Stomach (tissue), 9 donors: ENCODE results near the gene NBDY. TPM values are rescaled to one million over a fixed set of nuclear protein-coding genes. Genes with fewer than 3 reads are reported as not detected.

Experiments used
- DNase-seq, 2 donors: peaks; one replicate each; pipeline versions ENCODE4 v3.0.0 to v3.0.0-alpha.2; 2013 to 2019
- H3K27ac ChIP-seq, 5 donors: fragments of 200-600 bp in 4 of 5; sonication (generic) in 4 of 5; one replicate each; pipeline ENCODE4 v1.5.1; 2013 to 2019; ENCODE audit warnings: mild to moderate bottlenecking in 1 of 5, moderate library complexity in 1 of 5
- H3K27me3 ChIP-seq, 3 donors: fragments of 200-600 bp; sonication (generic); one replicate each; pipeline ENCODE4 v1.5.1; 2017 to 2019; ENCODE audit warnings: mixed run types in 1 of 3
- H3K36me3 ChIP-seq, 4 donors: fragments of 200-600 bp; sonication (generic); 1 replicate in 3 of 4; 2 replicates in 1 of 4; pipeline ENCODE4 v1.5.1; 2016 to 2019
- H3K4me1 ChIP-seq, 4 donors: fragments of 200-600 bp; sonication (generic); one replicate each; pipeline ENCODE4 v1.5.1; 2016 to 2019
- H3K4me3 ChIP-seq, 4 donors: fragments of 200-600 bp; sonication (generic) in 3 of 4; one replicate each; pipeline ENCODE4 v1.5.1; 2016 to 2019; ENCODE audit warnings: mild to moderate bottlenecking in 1 of 4
- H3K9me3 ChIP-seq, 4 donors: fragments of 200-600 bp; sonication (generic); one replicate each; pipeline ENCODE4 v1.5.1; 2016 to 2019
- CTCF ChIP-seq, 7 experiments: fragments of 450-650 bp in 4 of 7; fragments of 200-600 bp in 3 of 7; sonication (generic) in 3 of 7; IDR thresholded peaks; one replicate each; pipeline ENCODE4 v1.5.1; 2016 to 2019; ENCODE audit warnings: antibody characterized with exemption in 7 of 7, control low read depth in 2 of 7, mild to moderate bottlenecking in 1 of 7
- EP300 ChIP-seq: sonication (generic); formaldehyde crosslinking; IDR thresholded peaks from one replicate; pipeline ENCODE4 v1.6.1; 2017; ENCODE audit warnings: antibody characterized with exemption
- POLR2A ChIP-seq, 4 donors: fragments of 450-650 bp; IDR thresholded peaks; one replicate each; pipeline ENCODE4 v1.6.1; 2016; ENCODE audit warnings: antibody characterized with exemption in 4 of 4, control low read depth in 2 of 4, mild to moderate bottlenecking in 1 of 4, moderate library complexity in 1 of 4
- POLR2AphosphoS5 ChIP-seq, 3 donors: sonication (generic); formaldehyde crosslinking; IDR thresholded peaks; one replicate each; pipeline ENCODE4 v1.6.1; 2016; ENCODE audit warnings: antibody characterized with exemption in 3 of 3
- WGBS, 5 donors: extraction: QIAGEN DNeasy Blood & Tissue Kit in 3 of 5; methylation state at CpG; one replicate each; pipeline versions ENCODE4 v1.1.5 to v1.1.7; 2013 to 2018; 5-methylcytosine and 5-hydroxymethylcytosine counted together
- intact Hi-C: fragments of 100-400 bp; cut with DNase I; formaldehyde crosslinking; loops from one replicate; pipeline ENCODE4 v1.15.1; 2023; ENCODE audit warnings: low total_unique reads
- polyA plus RNA-seq, 3 donors: library from polyadenylated mRNA; stranded (reverse); fragments of 200-250 nt; gene quantifications; one replicate each; pipeline ENCODE4 v1.2.3, GENCODE V29; 2013
- total RNA-seq, 5 donors: library from RNA; depleted of rRNA; stranded (reverse); fragments of >200 nt; gene quantifications; one replicate each; pipeline versions ENCODE4 v1.1.0 to v1.2.3, GENCODE V29; 2014 to 2016
- donor health status: healthy with polysubstance abuse.
- donor health status: Bipolar disorder and iron deficiency.
- donor health status: healthy.

The NBDY gene
- total and polyA plus RNA-seq, 8 donors: 5.7 to 46.6 (median 16.5) TPM; not detected in 1

- Histone ChIP-seq H3K27me3 (peaks cover 0 to 16% (median 0%) of the 10 kb centered on the region in 3 donors), H3K4me1 (no peaks in the 10 kb centered on the region), H3K36me3 (no peaks in the 10 kb centered on the region), H3K9me3 (peaks cover 0 to 8% (median 3%) of the 10 kb centered on the region in 4 donors), H3K27ac (no peak overlapping the region), H3K4me3 (no peak overlapping the region)
- intact Hi-C loops: no loop called here
- DNase-seq: no peak
- 76 to 90% (median 85%) methylated on average over 9 of the region's 9 CpGs for WGBS, 5 donors
- TF ChIP-seq CTCF (IDR thresholded peaks at IDR 0.05) (no peak), POLR2AphosphoS5 (IDR thresholded peaks at IDR 0.05) (no peak), POLR2A (IDR thresholded peaks at IDR 0.05) (no peak), EP300 (no peak)
Measured at GRCh38 chrX:56853436-56853835, 124.4 kb downstream of the NBDY start.

- Histone ChIP-seq H3K27me3 (peaks cover 0 to 16% (median 0%) of the 10 kb centered on the region in 3 donors), H3K27ac (no peak overlapping the region), H3K4me1 (no peaks in the 10 kb centered on the region), H3K36me3 (no peaks in the 10 kb centered on the region), H3K4me3 (no peak overlapping the region), H3K9me3 (peaks cover 0 to 6% (median 0%) of the 10 kb centered on the region in 4 donors)
- 88 to 94% (median 90%) methylated on average over 1 of the region's 1 CpG for WGBS, 5 donors
- intact Hi-C loops: no loop called here
- DNase-seq: no peak
- TF ChIP-seq EP300 (no peak), CTCF (IDR thresholded peaks at IDR 0.05) (no peak), POLR2A (IDR thresholded peaks at IDR 0.05) (no peak)
Measured at GRCh38 chrX:56857042-56857441, 128.0 kb downstream of the NBDY start.

- H3K4me1 ChIP-seq: no peaks in the 10 kb centered on the region
- WGBS, 5 donors: 65 to 94% (median 72%) methylated on average over 2 of the region's 2 CpGs
- intact Hi-C loops: no loop called here
Measured at GRCh38 chrX:56860888-56861287, 131.8 kb downstream of the NBDY start.

More at GRCh38 chrX:56860888-56861287, 131.8 kb downstream of the NBDY start:
- H3K27ac ChIP-seq: no peak overlapping the region
- H3K9me3 ChIP-seq: peaks cover 0 to 6% (median 0%) of the 10 kb centered on the region in 4 donors
- no peak for TF ChIP-seq POLR2AphosphoS5 (IDR thresholded peaks at IDR 0.05)
- TF ChIP-seq CTCF (IDR thresholded peaks at IDR 0.05): no peak
- no peak for TF ChIP-seq POLR2A (IDR thresholded peaks at IDR 0.05)
- TF ChIP-seq EP300: no peak
- no peak for DNase-seq
- H3K36me3 ChIP-seq: no peaks in the 10 kb centered on the region
- peaks cover 0 to 17% (median 0%) of the 10 kb centered on the region in 3 donors for H3K27me3 ChIP-seq
- no peak overlapping the region for H3K4me3 ChIP-seq

Other genes with a start within 250 kb of the NBDY start
- gene UBQLN2, start 165.6 kb upstream of the NBDY start, total RNA-seq: 10 to 100 TPM in 4 of 5 donors, 1 to 10 TPM in 1; 3.5 to 51.9 (median 15.6) TPM
- 10 to 100 TPM in 2 of 3 donors, 1 to 10 TPM in 1; 7.0 to 10.7 (median 10.5) TPM for gene UBQLN2, start 165.6 kb upstream of the NBDY start, polyA plus RNA-seq